AG10803 (cell line): ENCODE measurements around the gene PCSK2.

ENCODE experiments used
- DNase-seq: peaks from one replicate; pipeline ENCODE4 v3.0.0; 2010; ENCODE audit warnings: low read depth
- H3K4me3 ChIP-seq: 2 replicates; pipeline ENCODE4 v1.5.1; 2011; ENCODE audit warnings: mild to moderate bottlenecking, low read length, control low read depth
- TF ChIP-seq, protein P1 (sequence below): conservative IDR thresholded peaks from 2 replicates; pipeline ENCODE4 v1.5.1; 2011; ENCODE audit warnings: mild to moderate bottlenecking, low read length, control low read depth, inconsistent platforms

PCSK2 gene

DNA sequence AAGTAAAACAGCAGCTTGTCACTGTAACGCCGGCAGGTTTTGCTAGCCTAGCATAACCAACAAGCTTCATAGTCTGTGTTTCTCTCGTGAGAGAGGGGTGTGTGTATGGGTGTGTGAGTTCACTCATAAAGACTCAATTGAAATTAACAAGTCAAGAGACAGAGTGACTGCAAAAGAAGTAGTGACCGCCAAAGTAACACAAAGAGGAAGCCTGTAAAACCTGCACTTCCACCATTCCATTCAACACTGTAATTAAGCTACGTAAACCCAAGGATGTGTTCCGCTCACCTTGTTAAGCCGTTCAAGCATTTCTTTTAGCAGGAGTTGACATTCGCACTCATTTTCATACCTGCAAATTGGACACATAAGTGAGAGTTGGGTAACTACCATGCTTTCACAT, 297.7 kb downstream of the PCSK2 start:
- TF ChIP-seq, protein P1, sequence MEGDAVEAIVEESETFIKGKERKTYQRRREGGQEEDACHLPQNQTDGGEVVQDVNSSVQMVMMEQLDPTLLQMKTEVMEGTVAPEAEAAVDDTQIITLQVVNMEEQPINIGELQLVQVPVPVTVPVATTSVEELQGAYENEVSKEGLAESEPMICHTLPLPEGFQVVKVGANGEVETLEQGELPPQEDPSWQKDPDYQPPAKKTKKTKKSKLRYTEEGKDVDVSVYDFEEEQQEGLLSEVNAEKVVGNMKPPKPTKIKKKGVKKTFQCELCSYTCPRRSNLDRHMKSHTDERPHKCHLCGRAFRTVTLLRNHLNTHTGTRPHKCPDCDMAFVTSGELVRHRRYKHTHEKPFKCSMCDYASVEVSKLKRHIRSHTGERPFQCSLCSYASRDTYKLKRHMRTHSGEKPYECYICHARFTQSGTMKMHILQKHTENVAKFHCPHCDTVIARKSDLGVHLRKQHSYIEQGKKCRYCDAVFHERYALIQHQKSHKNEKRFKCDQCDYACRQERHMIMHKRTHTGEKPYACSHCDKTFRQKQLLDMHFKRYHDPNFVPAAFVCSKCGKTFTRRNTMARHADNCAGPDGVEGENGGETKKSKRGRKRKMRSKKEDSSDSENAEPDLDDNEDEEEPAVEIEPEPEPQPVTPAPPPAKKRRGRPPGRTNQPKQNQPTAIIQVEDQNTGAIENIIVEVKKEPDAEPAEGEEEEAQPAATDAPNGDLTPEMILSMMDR, result no peak
- H3K4me3 ChIP-seq, result no peak overlapping the region
- DNase-seq, result no peak

DNA sequence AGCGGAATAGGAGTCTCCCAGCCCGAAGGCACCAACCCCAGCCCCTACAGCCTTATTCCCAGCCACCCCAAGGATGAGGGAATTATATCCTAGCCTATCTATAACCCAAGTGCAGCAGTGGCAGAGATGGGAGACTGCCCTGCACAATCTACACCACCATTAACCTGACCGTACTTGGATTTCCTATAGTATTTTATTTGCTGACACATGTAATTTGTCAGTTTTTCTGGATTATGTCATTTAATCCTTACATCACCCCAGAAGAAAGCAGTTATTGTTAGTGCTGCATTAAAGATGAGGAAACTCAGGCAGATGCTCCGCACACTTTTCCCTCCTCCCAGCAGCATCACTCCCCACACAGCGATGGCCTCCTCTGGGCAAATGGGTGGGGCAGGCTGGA, 298.3 kb downstream of the PCSK2 start:
- TF ChIP-seq, protein P1, result no peak
- no peak for DNase-seq
- no peak overlapping the region for H3K4me3 ChIP-seq

DNA sequence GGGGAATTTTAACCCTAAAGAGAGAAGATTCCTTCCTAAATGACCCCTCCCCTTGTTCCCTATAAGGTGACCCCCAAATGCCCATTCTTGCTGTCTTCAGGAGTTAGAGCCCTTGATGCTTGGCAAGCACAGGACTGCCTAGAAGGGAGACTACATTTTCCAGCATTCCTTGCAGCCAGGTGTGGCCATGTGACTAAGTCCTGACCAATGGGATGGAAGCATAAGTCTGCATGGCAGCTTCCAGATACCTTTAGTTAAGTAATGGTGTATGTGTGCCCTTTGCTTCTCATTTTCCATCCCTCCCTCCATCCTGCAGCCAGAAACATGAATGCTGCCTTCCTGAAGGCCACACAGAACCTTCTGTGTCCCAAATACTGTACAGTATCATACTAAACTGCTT, 298.8 kb downstream of the PCSK2 start:
- no peak overlapping the region for H3K4me3 ChIP-seq
- TF ChIP-seq, protein P1, result no peak
- no peak for DNase-seq

DNA sequence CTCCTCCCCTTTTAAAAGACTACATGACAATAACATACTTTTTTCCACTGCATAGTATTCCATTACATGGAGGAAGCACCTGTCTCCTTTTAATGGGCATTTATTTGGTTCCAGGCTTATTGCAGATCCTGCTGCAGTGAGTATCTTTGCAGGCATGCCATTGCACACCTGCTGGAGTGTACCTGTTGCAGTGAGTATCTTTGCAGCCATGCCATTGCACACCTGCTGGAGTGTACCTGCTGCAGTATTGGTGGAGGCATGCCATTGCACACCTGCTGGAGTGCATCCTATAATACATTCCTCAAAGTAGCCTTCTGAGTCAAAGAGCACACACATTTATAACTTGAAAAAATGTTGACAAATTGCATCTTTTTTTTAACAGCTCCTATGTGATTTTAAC, 302.7 kb downstream of the PCSK2 start:
- DNase-seq, result no peak
- TF ChIP-seq, protein P1, result no peak
- no peak overlapping the region for H3K4me3 ChIP-seq

DNA sequence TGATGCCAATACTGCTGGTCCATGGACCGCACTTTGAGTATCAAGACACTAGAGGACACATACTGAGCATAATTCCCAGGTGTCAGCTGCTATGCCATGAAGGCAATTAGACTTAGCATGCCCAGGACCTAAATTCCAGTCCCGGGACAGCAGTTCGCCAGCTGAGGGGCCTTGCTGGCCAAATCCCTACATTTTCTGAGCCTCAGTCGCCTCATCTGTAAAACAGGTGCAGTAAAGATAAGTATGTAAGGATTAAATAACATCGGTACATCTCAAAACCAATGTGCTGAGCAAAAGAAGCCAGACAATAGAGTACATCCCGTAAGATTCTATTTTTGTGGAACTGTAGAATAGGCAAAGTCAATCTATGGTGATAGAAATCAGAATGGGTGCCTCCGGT, 303.3 kb downstream of the PCSK2 start:
- no peak overlapping the region for H3K4me3 ChIP-seq
- TF ChIP-seq, protein P1, result no peak
- no peak for DNase-seq

DNA sequence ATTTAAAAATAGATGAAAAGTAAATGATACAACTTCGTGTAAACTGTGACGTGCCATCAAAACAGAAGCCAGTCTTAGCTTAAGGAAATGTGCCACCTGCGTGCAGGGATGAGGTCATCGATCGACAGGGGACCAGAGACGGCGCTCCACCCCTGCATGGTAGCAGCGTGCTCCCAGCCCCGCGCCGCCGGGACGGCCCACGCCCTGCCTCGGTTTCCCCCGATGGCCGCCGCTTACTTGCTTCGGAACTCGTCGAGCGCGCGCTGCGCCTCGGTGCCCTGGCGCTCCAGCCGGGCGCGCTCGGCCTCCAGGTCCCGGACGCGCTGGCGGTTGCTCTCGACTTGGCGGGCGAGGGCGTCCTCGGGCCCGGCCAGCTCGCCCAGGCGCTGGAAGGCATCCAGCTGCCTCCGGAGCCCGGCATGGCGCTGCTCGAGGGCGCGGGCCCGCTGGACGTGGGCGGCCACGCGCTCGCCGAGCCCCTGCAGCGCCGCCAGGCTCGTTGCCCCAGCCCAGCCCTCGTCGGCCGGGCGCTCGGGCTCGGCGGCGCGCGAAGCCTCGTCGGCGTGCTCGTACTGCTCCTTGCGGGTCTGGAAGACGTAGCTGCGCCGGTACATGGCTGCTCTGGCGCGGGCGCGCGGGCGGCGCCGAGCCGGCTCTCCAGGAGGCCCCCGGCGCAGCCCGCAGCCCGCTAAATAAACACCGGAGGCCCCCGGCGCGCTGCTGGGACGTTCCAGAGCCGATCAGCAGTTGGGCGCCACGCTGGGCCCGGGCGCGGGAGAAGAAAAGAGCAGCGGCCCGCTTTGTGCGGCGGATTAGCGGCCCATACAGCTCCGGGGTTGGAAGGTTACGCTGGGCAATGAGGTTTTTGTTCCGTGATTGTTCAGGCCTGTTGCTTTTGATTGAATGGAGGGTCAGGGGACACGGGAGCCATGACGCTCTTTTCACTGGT, 304.1 kb downstream of the PCSK2 start, which contains the start of gene BFSP1:
TSS of gene BFSP1 (minus strand) at position 664 of the 949 bp plus-strand sequence. CDS start at position 614, 50 bp downstream.
- TF ChIP-seq, protein P1, result no peak
- H3K4me3 ChIP-seq, result peak within 1 kb of the TSS; percentile 52
- peak; percentile 51 for DNase-seq

DNA sequence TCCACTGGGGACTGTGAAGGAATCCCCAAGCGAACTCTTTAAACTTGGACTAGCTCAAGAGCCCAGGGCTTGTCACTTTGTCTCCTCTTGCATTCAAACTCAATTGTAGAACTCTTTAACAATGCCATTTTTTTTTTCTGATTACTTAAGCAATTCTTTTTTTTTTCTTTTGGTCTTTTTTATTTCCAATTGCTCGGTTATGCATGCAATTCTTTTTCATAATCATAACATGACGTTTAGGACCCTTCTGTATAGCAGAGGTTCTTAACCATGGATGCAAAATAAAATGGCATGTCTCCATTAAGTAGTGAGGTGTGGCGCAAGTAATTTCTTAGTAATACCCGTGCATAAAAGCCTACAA, 304.8 kb downstream of the PCSK2 start:
- TF ChIP-seq, protein P1, result no peak
- DNase-seq, result no peak
- peak overlapping the region; percentile 52 for H3K4me3 ChIP-seq
